Myometrial cell (primary cell): ENCODE results near the gene PICK1. TPM values are rescaled to one million over a fixed set of nuclear protein-coding genes. Genes with fewer than 3 reads are reported as not detected.

ENCODE experiments used
- total RNA-seq: library from RNA; depleted of rRNA; stranded (reverse); fragments of >200 nt; gene quantifications from 2 replicates; pipeline ENCODE4 v1.2.3, GENCODE V29; 2015

The PICK1 gene
- total RNA-seq = 11.8 and 17.7 TPM in 2 replicates

GRCh38 chr22:38056969-38057891, at the start of gene PICK1:
Gene PICK1, plus strand, starts transcription at chr22:38057404. Its CDS starts 406 bp downstream, at chr22:38057810.

GRCh38 chr22:38083931-38084631, 26.9 kb downstream of the PICK1 start, which contains the start of gene SLC16A8:
Gene SLC16A8, minus strand, starts transcription at chr22:38084184. Its CDS starts 1,311 bp downstream, at chr22:38082873.

GRCh38 chr22:38110008-38110862, 53.0 kb downstream of the PICK1 start, which contains the start of gene BAIAP2L2:
Gene BAIAP2L2, minus strand, starts transcription at chr22:38110684. Its CDS starts 159 bp downstream, at chr22:38110525.

Other genes with a start within 250 kb of the PICK1 start
- gene GCAT, start 249.5 kb upstream of the PICK1 start, total RNA-seq = 38.8 and 43.0 TPM in 2 replicates
- gene GALR3, start 234.0 kb upstream of the PICK1 start, total RNA-seq = not detected in 2 replicates
- gene ANKRD54, start 213.1 kb upstream of the PICK1 start, total RNA-seq = 41.8 and 44.3 TPM in 2 replicates
- 369 and 415 TPM in 2 replicates for gene EIF3L, start 208.0 kb upstream of the PICK1 start, total RNA-seq
- 22.8 and 31.4 TPM in 2 replicates for gene MICALL1, start 151.1 kb upstream of the PICK1 start, total RNA-seq
- under 0.01 and 0.89 TPM in 2 replicates for gene C22orf23, start 103.8 kb upstream of the PICK1 start, total RNA-seq
- 67.3 and 114 TPM in 2 replicates for gene POLR2F, start 103.7 kb upstream of the PICK1 start, total RNA-seq
- gene SOX10, start 72.8 kb upstream of the PICK1 start, total RNA-seq = not detected in 2 replicates
- gene SLC16A8, start 26.8 kb downstream of the PICK1 start, total RNA-seq = 0.29 TPM in 1 of 2 replicates, not detected in the other
- gene BAIAP2L2, start 53.3 kb downstream of the PICK1 start, total RNA-seq = 27.3 and 38.6 TPM in 2 replicates
- 11.0 and 11.3 TPM in 2 replicates for gene PLA2G6, start 124.4 kb downstream of the PICK1 start, total RNA-seq
- gene MAFF, start 144.6 kb downstream of the PICK1 start, total RNA-seq = 25.9 and 26.2 TPM in 2 replicates
- 51.0 and 54.4 TPM in 2 replicates for gene TMEM184B, start 215.6 kb downstream of the PICK1 start, total RNA-seq